Upper lobe of right lung (tissue), 1 donor: ENCODE measurements around the gene GTPBP10. TPM values are rescaled to one million over a fixed set of nuclear protein-coding genes. Genes with fewer than 3 reads are reported as not detected.

ENCODE experiments used
- ATAC-seq: fragments of 200-7000 bp; cut with Tn5 transposase; one replicate; pipeline ENCODE4 v1.9.1; 2020; ENCODE audit warnings: mild to moderate bottlenecking, moderate library complexity
- DNase-seq: peaks from one replicate; pipeline ENCODE4 v3.0.0-alpha.2; 2020
- H3K27ac ChIP-seq: fragments of 200-600 bp; one replicate; pipeline ENCODE4 v1.8.0; 2022
- H3K27me3 ChIP-seq: fragments of 200-600 bp; one replicate; pipeline ENCODE4 v1.8.0; 2022; ENCODE audit warnings: mild to moderate bottlenecking
- H3K36me3 ChIP-seq: fragments of 200-600 bp; one replicate; pipeline ENCODE4 v1.8.0; 2022
- H3K4me1 ChIP-seq: fragments of 200-600 bp; one replicate; pipeline ENCODE4 v1.8.0; 2022
- H3K4me3 ChIP-seq: fragments of 200-600 bp; one replicate; pipeline ENCODE4 v1.8.0; 2022; ENCODE audit warnings: mild to moderate bottlenecking
- H3K9me3 ChIP-seq: fragments of 200-600 bp; one replicate; pipeline ENCODE4 v1.8.0; 2022
- intact Hi-C: fragments of 100-400 bp; cut with DNase I; formaldehyde crosslinking; loops from one replicate; pipeline ENCODE4 v1.11.0; 2022
- long read RNA-seq: library from polyadenylated mRNA; unstranded; transcript quantifications from one replicate; pipeline ENCODE4 v2.0.0, GENCODE V29; 2021
- total RNA-seq: library from RNA; stranded (reverse); fragmentation: NEBNext Ultra II Directional; extraction: Animal tissue kit (Norgen Biotek cat#: 25700); gene quantifications from one replicate; pipeline ENCODE4 v1.2.1, GENCODE V29; 2021
- TF ChIP-seq, protein P1 (sequence below): fragments of 200-600 bp; IDR thresholded peaks from one replicate; pipeline ENCODE4 v1.8.0; 2022; ENCODE audit warnings: antibody characterized with exemption
- donor health status: DM: no; HTN: yes; CAD: no; lungs with severe emphysema.

GTPBP10 gene
- total RNA-seq, result 19.9 TPM
- long read RNA-seq, full-length matches to known transcripts, result 4 of 5 reads
- long read RNA-seq, partial matches to known transcripts, result 0 of 5 reads
- long read RNA-seq, other reads (novel, unspliced or antisense), result 1 of 5 reads

DNA sequence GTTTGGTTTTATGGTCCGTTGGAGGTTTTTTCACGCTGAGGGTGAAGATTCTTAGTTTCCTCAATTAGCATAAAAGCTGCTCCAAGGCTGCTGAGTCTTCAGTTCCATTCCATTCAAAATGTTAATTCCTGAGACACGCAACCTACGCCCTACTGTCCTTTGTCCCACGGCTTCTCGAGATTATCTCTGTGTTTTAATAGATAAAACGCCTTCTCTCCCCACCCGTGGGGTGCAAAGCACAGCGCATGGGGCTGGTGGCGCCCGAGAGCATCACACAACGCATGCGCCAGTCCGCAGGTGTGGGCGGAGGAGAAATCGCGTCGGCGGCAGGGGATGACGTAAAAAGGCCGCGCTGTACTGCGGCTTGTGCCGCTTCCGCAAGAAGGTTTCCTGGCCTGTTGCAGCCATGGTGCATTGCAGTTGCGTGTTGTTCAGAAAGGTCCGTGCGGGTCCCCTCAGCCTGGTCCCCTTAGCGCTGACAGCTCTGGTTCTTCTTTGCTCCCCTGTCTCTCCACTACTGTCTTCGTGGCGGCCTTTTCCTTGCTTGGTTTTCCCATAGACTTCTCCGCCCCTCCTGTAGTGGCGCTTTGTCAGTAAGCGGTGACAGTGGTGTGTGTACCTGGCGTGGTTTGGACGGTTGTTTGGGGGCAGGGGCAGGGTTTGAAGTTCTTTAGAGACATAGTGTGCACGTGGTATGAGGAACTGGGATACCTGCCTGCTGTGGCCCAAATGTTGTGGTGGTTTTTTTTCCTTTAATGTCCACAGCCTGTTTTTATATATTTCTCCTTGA lies at the start of gene GTPBP10:
Gene GTPBP10 (plus strand): TSS at position 381 of the 790 bp plus-strand sequence. CDS start 26 bp downstream, at position 407.
- peak within 1 kb of the TSS; percentile 93 for H3K27ac ChIP-seq
- TF ChIP-seq, protein P1, sequence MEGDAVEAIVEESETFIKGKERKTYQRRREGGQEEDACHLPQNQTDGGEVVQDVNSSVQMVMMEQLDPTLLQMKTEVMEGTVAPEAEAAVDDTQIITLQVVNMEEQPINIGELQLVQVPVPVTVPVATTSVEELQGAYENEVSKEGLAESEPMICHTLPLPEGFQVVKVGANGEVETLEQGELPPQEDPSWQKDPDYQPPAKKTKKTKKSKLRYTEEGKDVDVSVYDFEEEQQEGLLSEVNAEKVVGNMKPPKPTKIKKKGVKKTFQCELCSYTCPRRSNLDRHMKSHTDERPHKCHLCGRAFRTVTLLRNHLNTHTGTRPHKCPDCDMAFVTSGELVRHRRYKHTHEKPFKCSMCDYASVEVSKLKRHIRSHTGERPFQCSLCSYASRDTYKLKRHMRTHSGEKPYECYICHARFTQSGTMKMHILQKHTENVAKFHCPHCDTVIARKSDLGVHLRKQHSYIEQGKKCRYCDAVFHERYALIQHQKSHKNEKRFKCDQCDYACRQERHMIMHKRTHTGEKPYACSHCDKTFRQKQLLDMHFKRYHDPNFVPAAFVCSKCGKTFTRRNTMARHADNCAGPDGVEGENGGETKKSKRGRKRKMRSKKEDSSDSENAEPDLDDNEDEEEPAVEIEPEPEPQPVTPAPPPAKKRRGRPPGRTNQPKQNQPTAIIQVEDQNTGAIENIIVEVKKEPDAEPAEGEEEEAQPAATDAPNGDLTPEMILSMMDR, result peak; percentile 80
- peak; percentile 97 for DNase-seq
- intact Hi-C loops, result no loop called here
- peak within 1 kb of the TSS; percentile 78 for H3K4me3 ChIP-seq
- H3K9me3 ChIP-seq, result no peaks in the 10 kb centered on the region
- no peaks in the 10 kb centered on the region for H3K36me3 ChIP-seq
- H3K27me3 ChIP-seq, result no peaks in the 10 kb centered on the region
- H3K4me1 ChIP-seq, result peaks cover 9% of the 10 kb centered on the region
- ATAC-seq, result peak; percentile 100

DNA sequence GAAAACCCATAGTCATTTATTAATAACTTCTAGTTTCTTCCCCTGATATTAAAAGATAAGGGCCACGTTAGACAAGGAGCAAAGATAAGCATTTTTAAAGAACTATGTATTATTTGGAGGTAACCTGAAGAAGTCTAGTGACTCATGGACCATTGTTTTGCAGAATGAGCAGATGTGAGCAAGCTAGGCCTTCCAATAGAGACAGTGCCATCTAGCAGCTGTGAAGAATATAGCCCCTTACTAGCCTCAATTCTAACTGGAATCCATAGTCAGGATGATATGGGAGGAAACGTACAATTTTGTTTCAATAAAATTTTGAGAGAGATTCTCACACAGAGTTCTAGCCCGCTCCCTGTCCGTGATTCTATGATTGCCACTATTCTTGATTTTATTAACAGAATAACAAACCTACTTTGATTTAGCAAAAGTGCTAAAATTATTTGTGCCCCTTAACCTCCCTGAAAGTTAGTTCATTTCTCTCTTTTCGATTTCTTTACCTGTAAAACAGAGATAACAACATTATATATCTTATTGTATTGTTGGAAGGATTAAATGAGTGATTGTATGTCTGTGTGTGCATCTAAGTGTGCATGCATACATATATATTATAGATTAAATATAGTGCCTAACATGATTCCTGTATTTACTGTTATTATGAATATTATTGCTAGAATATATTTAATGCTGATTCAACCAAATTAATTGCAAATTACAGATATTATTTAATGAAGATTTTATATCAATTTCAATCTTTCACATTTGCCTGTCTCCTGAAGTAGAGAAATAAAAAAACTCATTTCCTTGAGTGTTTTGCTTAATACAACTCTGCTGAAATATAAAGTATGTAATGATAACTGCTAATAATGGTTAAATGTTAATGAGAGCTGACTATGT lies 48.1 kb upstream of the GTPBP10 start:
- no peak overlapping the region for H3K27ac ChIP-seq
- TF ChIP-seq, protein P1, result peak; percentile 53
- H3K4me1 ChIP-seq, result no peaks in the 10 kb centered on the region
- ATAC-seq, result peak; percentile 66
- H3K4me3 ChIP-seq, result no peak overlapping the region
- no peaks in the 10 kb centered on the region for H3K27me3 ChIP-seq
- intact Hi-C loops, result no loop called here
- no peak for DNase-seq
- H3K36me3 ChIP-seq, result no peaks in the 10 kb centered on the region
- H3K9me3 ChIP-seq, result no peaks in the 10 kb centered on the region

DNA sequence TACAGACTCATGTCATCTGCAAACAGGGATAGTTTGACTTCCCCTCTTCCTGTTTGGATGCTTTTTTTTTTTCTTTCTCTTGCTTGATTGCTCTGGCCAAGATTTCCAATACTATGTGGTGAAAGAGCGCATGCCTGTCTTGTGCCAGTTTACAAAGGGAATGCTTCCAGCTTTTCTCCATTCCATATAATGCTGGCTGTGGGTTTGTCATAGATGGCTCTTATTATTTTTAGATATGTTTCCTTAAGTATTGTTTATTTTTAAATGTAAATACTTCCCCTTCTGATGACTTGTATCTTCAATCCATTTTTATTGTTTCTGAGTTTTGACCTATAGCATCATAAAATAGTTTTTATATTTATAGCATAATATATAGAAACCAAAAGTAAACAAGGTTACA lies 43.3 kb upstream of the GTPBP10 start:
- H3K27ac ChIP-seq, result no peak overlapping the region
- DNase-seq, result no peak
- no peak overlapping the region for H3K4me3 ChIP-seq
- H3K9me3 ChIP-seq, result no peaks in the 10 kb centered on the region
- H3K36me3 ChIP-seq, result no peaks in the 10 kb centered on the region
- no peaks in the 10 kb centered on the region for H3K4me1 ChIP-seq
- TF ChIP-seq, protein P1, result no peak
- ATAC-seq, result no peak
- intact Hi-C loops, result no loop called here
- H3K27me3 ChIP-seq, result no peaks in the 10 kb centered on the region

GRCh38 chr7:90309872-90310271 lies 36.6 kb upstream of the GTPBP10 start:
- H3K4me3 ChIP-seq, result no peak overlapping the region
- H3K9me3 ChIP-seq, result no peaks in the 10 kb centered on the region
- no peaks in the 10 kb centered on the region for H3K36me3 ChIP-seq
- intact Hi-C loops, result no loop called here
- H3K4me1 ChIP-seq, result no peaks in the 10 kb centered on the region
- no peak for ATAC-seq
- TF ChIP-seq, protein P1, result no peak
- H3K27ac ChIP-seq, result no peak overlapping the region
- no peaks in the 10 kb centered on the region for H3K27me3 ChIP-seq
- no peak for DNase-seq

DNA sequence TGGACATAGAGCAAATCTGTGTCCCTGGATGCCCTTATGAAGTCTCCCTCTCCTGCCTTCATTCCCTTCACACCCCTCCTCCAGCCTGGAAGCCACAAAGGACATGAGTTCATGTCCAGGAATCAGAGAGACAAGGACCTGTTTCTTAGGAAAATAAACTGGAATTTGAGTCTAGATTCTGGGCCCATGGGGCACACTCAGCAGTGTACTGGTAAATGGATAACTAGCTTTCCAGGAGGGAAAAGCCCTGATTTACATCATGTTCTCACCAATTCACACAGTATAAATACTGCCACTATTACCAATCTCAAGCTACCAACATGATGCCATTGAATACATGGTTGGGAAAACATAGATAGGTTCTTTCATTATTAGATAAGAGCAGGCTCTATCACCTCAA lies 35.3 kb upstream of the GTPBP10 start:
- no peak overlapping the region for H3K4me3 ChIP-seq
- H3K4me1 ChIP-seq, result no peaks in the 10 kb centered on the region
- no peaks in the 10 kb centered on the region for H3K9me3 ChIP-seq
- H3K27ac ChIP-seq, result no peak overlapping the region
- TF ChIP-seq, protein P1, result no peak
- no peaks in the 10 kb centered on the region for H3K27me3 ChIP-seq
- no peaks in the 10 kb centered on the region for H3K36me3 ChIP-seq
- ATAC-seq (no peak), DNase-seq (no peak)
- intact Hi-C loops, result no loop called here
